ENCODE data around the gene NOS2. TPM values are rescaled to one million over a fixed set of nuclear protein-coding genes. Genes with fewer than 3 reads are reported as not detected.
"Not testable (repeated sequence)": the region's sequence is repeated elsewhere in the genome, so short reads cannot be mapped to it uniquely, and the experiment has no call there.

NOS2 gene
- total and polyA plus RNA-seq, 12 donors, result 0.06 to 1.6 (median 0.23) TPM; not detected in 2

DNA sequence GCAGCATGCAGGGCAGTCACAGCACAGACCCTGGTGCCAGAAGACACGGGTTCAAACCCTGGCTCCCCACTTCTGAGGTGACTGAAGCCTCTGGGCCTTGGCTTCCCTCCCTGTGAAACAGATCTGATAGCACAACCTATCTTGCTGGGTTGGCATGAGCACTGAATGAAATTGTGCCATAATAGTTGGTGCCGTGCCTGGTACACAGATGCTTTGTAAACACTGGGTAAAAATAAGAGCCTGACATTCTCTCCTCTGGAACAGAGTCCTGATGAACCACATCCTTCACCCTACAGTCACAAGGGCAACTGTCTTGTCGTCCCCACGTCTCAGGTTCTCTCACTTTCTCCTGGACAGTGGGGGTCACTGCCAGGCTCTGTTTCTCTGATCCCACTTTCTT is 35.7 kb downstream of the NOS2 start:
- Histone ChIP-seq H3K4me3 (no peak overlapping the region), H3K27ac (no peak overlapping the region), H3K27me3 (no peaks in the 10 kb centered on the region), H3K9me3 (no peaks in the 10 kb centered on the region), H3K4me1 (no peaks in the 10 kb centered on the region), H3K36me3 (no peaks in the 10 kb centered on the region)
- WGBS, 2 donors, result 81 to 88% methylated on average over 4 of the region's 4 CpGs
- no peak for ATAC-seq
- TF ChIP-seq, protein P1, sequence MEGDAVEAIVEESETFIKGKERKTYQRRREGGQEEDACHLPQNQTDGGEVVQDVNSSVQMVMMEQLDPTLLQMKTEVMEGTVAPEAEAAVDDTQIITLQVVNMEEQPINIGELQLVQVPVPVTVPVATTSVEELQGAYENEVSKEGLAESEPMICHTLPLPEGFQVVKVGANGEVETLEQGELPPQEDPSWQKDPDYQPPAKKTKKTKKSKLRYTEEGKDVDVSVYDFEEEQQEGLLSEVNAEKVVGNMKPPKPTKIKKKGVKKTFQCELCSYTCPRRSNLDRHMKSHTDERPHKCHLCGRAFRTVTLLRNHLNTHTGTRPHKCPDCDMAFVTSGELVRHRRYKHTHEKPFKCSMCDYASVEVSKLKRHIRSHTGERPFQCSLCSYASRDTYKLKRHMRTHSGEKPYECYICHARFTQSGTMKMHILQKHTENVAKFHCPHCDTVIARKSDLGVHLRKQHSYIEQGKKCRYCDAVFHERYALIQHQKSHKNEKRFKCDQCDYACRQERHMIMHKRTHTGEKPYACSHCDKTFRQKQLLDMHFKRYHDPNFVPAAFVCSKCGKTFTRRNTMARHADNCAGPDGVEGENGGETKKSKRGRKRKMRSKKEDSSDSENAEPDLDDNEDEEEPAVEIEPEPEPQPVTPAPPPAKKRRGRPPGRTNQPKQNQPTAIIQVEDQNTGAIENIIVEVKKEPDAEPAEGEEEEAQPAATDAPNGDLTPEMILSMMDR (IDR thresholded peaks at IDR 0.05), result no peak
- intact Hi-C loops (cut with DNase I), result loop anchor here in 5 of 10 donors (5.0 kb wide), 1 partner anchor 113 kb away; no protein-coding TSS in a partner anchor
- DNase-seq, result no peak

DNA sequence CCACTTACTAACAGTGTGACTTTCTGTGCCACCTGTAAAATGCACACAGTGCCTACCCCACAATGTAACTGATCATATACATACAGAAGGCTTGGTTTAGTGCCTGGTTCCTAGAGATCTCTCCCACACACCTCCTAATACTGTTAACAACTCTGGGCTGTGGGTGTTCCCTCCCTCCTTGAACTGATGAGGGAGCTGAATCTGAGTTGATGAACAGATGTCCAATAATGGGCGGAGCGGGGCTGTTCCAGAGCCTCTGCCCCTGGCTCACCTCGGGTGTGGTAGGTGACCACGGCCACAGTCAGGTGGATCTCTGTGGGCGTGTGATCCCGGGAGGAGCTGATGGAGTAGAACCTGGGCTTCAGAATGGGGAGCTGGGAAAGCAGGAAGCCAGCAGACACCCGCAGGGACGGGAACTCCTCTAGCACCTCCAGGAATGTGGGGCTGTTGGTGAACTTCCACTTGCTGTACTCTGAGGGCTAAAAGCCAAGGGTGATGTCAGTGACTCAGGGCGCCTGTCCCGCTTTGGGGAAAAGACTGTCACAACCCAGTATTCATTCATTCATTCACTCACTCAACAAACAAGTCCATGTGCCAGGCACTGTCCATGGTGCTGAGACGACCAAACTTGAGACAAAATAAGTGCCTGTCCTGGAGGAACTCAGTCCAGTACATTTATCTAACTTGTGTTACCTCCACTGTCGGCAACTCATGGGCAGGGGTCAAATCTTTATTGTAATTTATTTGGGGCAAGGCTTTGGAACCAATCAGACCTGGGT is 37.6 kb downstream of the NOS2 start:
- no peak overlapping the region for H3K27ac ChIP-seq
- TF ChIP-seq, protein P1 (IDR thresholded peaks at IDR 0.05), result no peak
- WGBS, 2 donors, result 78 to 80% methylated on average over 12 of the region's 12 CpGs
- intact Hi-C loops (cut with DNase I), result loop anchor here in 5 of 10 donors (5.0 kb wide), 1 partner anchor 115 kb away; no protein-coding TSS in a partner anchor
- ATAC-seq (no peak), DNase-seq (no peak)
- no peak overlapping the region for H3K4me3 ChIP-seq
- H3K36me3 ChIP-seq, result no peaks in the 10 kb centered on the region
- no peaks in the 10 kb centered on the region for H3K9me3 ChIP-seq
- H3K4me1 ChIP-seq, result no peaks in the 10 kb centered on the region
- H3K27me3 ChIP-seq, result no peaks in the 10 kb centered on the region

- 80 to 90% methylated on average over 11 to 12 of the region's 15 CpGs for WGBS, 2 donors
- intact Hi-C loops (cut with DNase I), result loop anchor here in 8 of 10 donors (1.0 to 5.0 kb wide), 3 partner anchors 116 to 120 kb away; no protein-coding TSS in a partner anchor
- H3K4me1 ChIP-seq, result not testable (repeated sequence)
Observed at GRCh38 chr17:27760931-27761330, 39.4 kb downstream of the NOS2 start.

GRCh38 chr17:27760069-27760885 is 40.1 kb downstream of the NOS2 start:
- no peaks in the 10 kb centered on the region for H3K36me3 ChIP-seq
- H3K4me3 ChIP-seq, result no peak overlapping the region
- WGBS, 2 donors, result 47 to 59% methylated on average over 28 of the region's 28 CpGs
- H3K27ac ChIP-seq, result no peak overlapping the region
- peak; percentile 58 to 75 for DNase-seq
- H3K4me1 ChIP-seq, result no peaks in the 10 kb centered on the region
- no peaks in the 10 kb centered on the region for H3K27me3 ChIP-seq
- intact Hi-C loops (cut with DNase I), result loop anchor here in 8 of 10 donors (1.0 to 5.0 kb wide), 3 partner anchors 117 to 121 kb away; no protein-coding TSS in a partner anchor
- TF ChIP-seq, protein P1 (IDR thresholded peaks at IDR 0.05), result peak; percentile 83 to 96 (median 92)
- peak in 7 of 8 donors; percentile 39 to 69 (median 59) for ATAC-seq
- no peaks in the 10 kb centered on the region for H3K9me3 ChIP-seq

More at GRCh38 chr17:27760931-27761330, 39.4 kb downstream of the NOS2 start:
- not testable (repeated sequence) for H3K27me3 ChIP-seq, H3K9me3 ChIP-seq, H3K27ac ChIP-seq, H3K36me3 ChIP-seq, DNase-seq, ATAC-seq, H3K4me3 ChIP-seq
